HepG2 (cell line): ENCODE measurements around the gene SPTBN5. TPM values are rescaled to one million over a fixed set of nuclear protein-coding genes. Genes with fewer than 3 reads are reported as not detected.

Experiments used
- ATAC-seq: fragments of 200-7000 bp; cut with Tn5 transposase; 3 replicates; pipeline ENCODE4 v1.9.1; 2020; ENCODE audit warnings: mild to moderate bottlenecking, moderate library complexity
- BruUV-seq: library from RNA; stranded (reverse); fragments of 400-500 nt; replicated peaks from 2 replicates; lab custom pipeline; 2021; lab: Mats Ljungman, UMichigan
- CTCF ChIA-PET: fragments of 300-600 bp; formaldehyde crosslinking; extraction: SDS; loops from one replicate; lab custom pipeline; 2021; ENCODE audit warnings: low total read pairs, inconsistent platforms, low intra/inter-chr PET ratio; lab: Yijun Ruan, JAX
- POLR2A ChIA-PET: fragments of 350-600 bp; sonication (Branson Sonifier 250); formaldehyde crosslinking; loops from one replicate; lab custom pipeline; 2020; ENCODE audit warnings: antibody characterized with exemption, inconsistent platforms; lab: Yijun Ruan, JAX
- DNase-seq: peaks from one replicate; pipeline ENCODE4 v3.0.0-alpha.2; 2015; ENCODE audit warnings: low spot score
- FAIRE-seq: peaks from 3 replicates; lab custom pipeline; 2011; peaks lifted over from hg19 to GRCh38; lab: Jason Lieb, UNC
- H2AFZ ChIP-seq: one replicate; pipeline ENCODE4 v1.6.1; 2011; ENCODE audit warnings: low read length, inconsistent platforms
- H3K27ac ChIP-seq: fragments of 300-600 bp; 3 replicates; pipeline ENCODE4 v1.8.0; 2011; ENCODE audit warnings: mixed run types, mild to moderate bottlenecking, mixed read lengths, low read length, inconsistent platforms; ENCODE audit not compliant: insufficient read depth; ENCODE audit errors: extremely low read length
- H3K27me3 ChIP-seq, 2 experiments: fragments of 200-600 bp in 1 of 2; 2 replicates in 1 of 2; 3 replicates in 1 of 2; pipeline versions ENCODE4 v1.6.0 to v1.8.0; 2011; ENCODE audit warnings: low read length in 2 of 2, mild to moderate bottlenecking in 2 of 2, moderate library complexity in 2 of 2, inconsistent platforms in 1 of 2; ENCODE audit not compliant: insufficient read depth in 2 of 2, control insufficient read depth in 1 of 2
- H3K36me3 ChIP-seq, 2 experiments: fragments of 200-600 bp in 1 of 2; replicated peaks in 1 of 2; 2 replicates in 1 of 2; 3 replicates in 1 of 2; pipeline versions ENCODE4 v1.5.1 to v1.8.0; 2011; ENCODE audit warnings: low read length in 2 of 2, inconsistent platforms in 1 of 2; ENCODE audit not compliant: insufficient read depth in 2 of 2, control insufficient read depth in 1 of 2
- H3K4me1 ChIP-seq: 2 replicates; pipeline ENCODE4 v1.5.1; 2012; ENCODE audit warnings: low read length, inconsistent platforms; ENCODE audit not compliant: insufficient read depth
- H3K4me2 ChIP-seq: 2 replicates; pipeline ENCODE4 v1.6.0; 2011; ENCODE audit warnings: low read depth, low read length, inconsistent platforms
- H3K4me3 ChIP-seq, 3 experiments: fragments of 200-600 bp in 1 of 3; sonication (generic), shearing (Covaris generic) in 1 of 3; replicated peaks in 1 of 3; 2 replicates each; pipeline ENCODE4 v1.5.1; 2011 to 2016; ENCODE audit warnings: low read length in 3 of 3, inconsistent platforms in 2 of 3, low read depth in 2 of 3, mild to moderate bottlenecking in 2 of 3, control low read depth in 1 of 3, mixed read lengths in 1 of 3; ENCODE audit not compliant: insufficient read depth in 1 of 3
- H3K79me2 ChIP-seq: one replicate; pipeline ENCODE4 v1.6.1; 2011; ENCODE audit warnings: low read length, inconsistent platforms; ENCODE audit not compliant: insufficient read depth
- H3K9ac ChIP-seq: 2 replicates; pipeline ENCODE4 v1.6.0; 2011; ENCODE audit warnings: mild to moderate bottlenecking, low read depth, low read length, inconsistent platforms; ENCODE audit not compliant: insufficient read depth
- H3K9me3 ChIP-seq: 2 replicates; pipeline ENCODE4 v1.5.1; 2012; ENCODE audit warnings: mild to moderate bottlenecking, low read length
- H4K20me1 ChIP-seq: 2 replicates; pipeline ENCODE4 v1.6.0; 2011; ENCODE audit warnings: inconsistent platforms, mild to moderate bottlenecking, low read length, moderate library complexity; ENCODE audit not compliant: insufficient read depth
- ELK4 ChIP-seq: sonication (generic); formaldehyde crosslinking; IDR thresholded peaks from 2 replicates; pipeline ENCODE4 v1.9.0; 2021; ENCODE audit warnings: missing genetic modification reagents, borderline replicate concordance
- HNF4A ChIP-seq: sonication (generic); formaldehyde crosslinking; IDR thresholded peaks from 2 replicates; pipeline ENCODE4 v1.4.0; 2020; ENCODE audit warnings: missing genetic modification reagents
- HNRNPL ChIP-seq: fragments of 200-400 bp; formaldehyde crosslinking; IDR thresholded peaks from 2 replicates; pipeline ENCODE4 v1.6.1; 2017; ENCODE audit warnings: mild to moderate bottlenecking, low read depth, low read length
- HOXA3 ChIP-seq: sonication (generic); formaldehyde crosslinking; IDR thresholded peaks from 2 replicates; pipeline ENCODE4 v1.5.0; 2020; ENCODE audit warnings: missing genetic modification reagents
- KAT2B ChIP-seq: fragments of 150-350 bp; IDR thresholded peaks from 2 replicates; pipeline ENCODE4 v1.6.1; 2014; ENCODE audit warnings: low read depth, low read length, borderline replicate concordance
- MAFK ChIP-seq, 2 experiments: IDR thresholded peaks in 1 of 2; conservative IDR thresholded peaks in 1 of 2; 2 replicates each; pipeline ENCODE4 v1.6.1; 2011; ENCODE audit warnings: improper control_type of control experiment in 2 of 2, low read length in 2 of 2
- POLR2AphosphoS2 ChIP-seq: IDR thresholded peaks from 2 replicates; pipeline ENCODE4 v1.6.1; 2011; ENCODE audit warnings: low read depth, low read length, improper control_type of control experiment
- RFX1 ChIP-seq: fragments of 450-650 bp; IDR thresholded peaks from 2 replicates; pipeline ENCODE4 v1.6.1; 2017
- SKI ChIP-seq: fragments of 450-650 bp; IDR thresholded peaks from one replicate; pipeline ENCODE4 v1.6.1; 2018; ENCODE audit warnings: mild to moderate bottlenecking; ENCODE audit not compliant: partially characterized antibody
- SNAPC5 ChIP-seq: sonication (generic); formaldehyde crosslinking; IDR thresholded peaks from 2 replicates; pipeline ENCODE4 v1.8.1; 2023; ENCODE audit warnings: mild to moderate bottlenecking, missing genetic modification reagents, borderline replicate concordance
- SRF ChIP-seq: IDR thresholded peaks from 2 replicates; pipeline ENCODE4 v1.6.1; 2011; ENCODE audit warnings: mild to moderate bottlenecking, low read depth, low read length, moderate library complexity
- ZBTB38 ChIP-seq: sonication (generic); formaldehyde crosslinking; IDR thresholded peaks from 2 replicates; pipeline ENCODE4 v1.5.1; 2020; ENCODE audit warnings: mild to moderate bottlenecking, missing genetic modification reagents
- ZFX ChIP-seq: sonication (generic); formaldehyde crosslinking; IDR thresholded peaks from 2 replicates; pipeline ENCODE4 v1.4.0; 2020; ENCODE audit warnings: mild to moderate bottlenecking, low read depth, missing genetic modification reagents, moderate library complexity
- ZFY ChIP-seq: sonication (generic); formaldehyde crosslinking; IDR thresholded peaks from 2 replicates; pipeline ENCODE4 v1.4.0; 2020; ENCODE audit warnings: missing genetic modification reagents
- ZKSCAN1 ChIP-seq: fragments of 150-350 bp; IDR thresholded peaks from 2 replicates; pipeline ENCODE4 v1.6.1; 2014; ENCODE audit warnings: low read length
- ZMYM4 ChIP-seq: sonication (generic); formaldehyde crosslinking; IDR thresholded peaks from 2 replicates; pipeline ENCODE4 v1.8.1; 2023; ENCODE audit warnings: mild to moderate bottlenecking, missing genetic modification reagents
- ZNF205 ChIP-seq: IDR thresholded peaks from 2 replicates; pipeline ENCODE4 v1.6.1; 2018; ENCODE audit warnings: missing biosample characterization, missing genetic modification reagents
- ZNF276 ChIP-seq: sonication (generic); formaldehyde crosslinking; IDR thresholded peaks from 2 replicates; pipeline ENCODE4 v1.4.0; 2020; ENCODE audit warnings: mild to moderate bottlenecking, low read depth, missing genetic modification reagents
- ZNF281 ChIP-seq: sonication (generic); formaldehyde crosslinking; IDR thresholded peaks from 2 replicates; pipeline ENCODE4 v1.4.0; 2020; ENCODE audit warnings: missing genetic modification reagents, borderline replicate concordance
- ZNF501 ChIP-seq: sonication (generic); formaldehyde crosslinking; IDR thresholded peaks from 2 replicates; pipeline ENCODE4 v1.5.1; 2020; ENCODE audit warnings: mild to moderate bottlenecking, moderate library complexity, missing genetic modification reagents
- ZNF616 ChIP-seq: sonication (generic); formaldehyde crosslinking; IDR thresholded peaks from 2 replicates; pipeline ENCODE4 v1.5.0; 2020; ENCODE audit warnings: low read depth, mild to moderate bottlenecking, missing genetic modification reagents
- WGBS: methylation state at CpG from one replicate; pipeline ENCODE4 v1.1.6; 2017; ENCODE audit warnings: low lambda C conversion rate; 5-methylcytosine and 5-hydroxymethylcytosine counted together
- in situ Hi-C: cut with HindIII; loops from 2 replicates; pipeline ENCODE4 v1.10.0; 2017; ENCODE audit warnings: low pct_unique_long_range_greater_than_20kb; ENCODE audit not compliant: extremely low pct_ligation_motif_present
- intact Hi-C: fragments of 100-400 bp; cut with micrococcal nuclease; formaldehyde crosslinking; loops from one replicate; pipeline ENCODE4 v1.10.0; 2022; ENCODE audit not compliant: unreplicated experiment
- polyA plus RNA-seq, 8 experiments: library from polyadenylated mRNA; depleted of rRNA in 3 of 8; stranded (reverse) in 7 of 8; unstranded in 1 of 8; fragments of >200 nt; fragmentation: Illumina TruSeq in 4 of 8; extraction: Trizol in 4 of 8; gene quantifications; 2 replicates each; pipeline versions ENCODE4 v1.2.1 to v1.2.3, GENCODE V29; 2011 to 2016; ENCODE audit warnings: low read depth in 4 of 8, missing spikeins in 1 of 8, mixed read lengths in 1 of 8; ENCODE audit not compliant: insufficient read depth in 1 of 8
- total RNA-seq, 5 experiments: library from RNA; depleted of rRNA; stranded (reverse); fragments of >200 nt; fragmentation: Illumina TruSeq; extraction: Trizol; gene quantifications; 2 replicates each; pipeline ENCODE4 v1.2.3, GENCODE V29; 2016; ENCODE audit warnings: low read depth in 1 of 5

Gene SPTBN5
- total and polyA plus RNA-seq, 2 of the 13 experiments (the other 11 are each of a cell fraction or from before 2014, with no cell fraction given): 0.01 to 0.07 TPM

GRCh38 chr15:41866263-41866703 lies 27.6 kb downstream of the SPTBN5 start:
- ATAC-seq (peak; percentile 52), FAIRE-seq (peak; percentile 12), DNase-seq (peak; percentile 31)
- Histone ChIP-seq H3K9me3 (no peaks in the 10 kb centered on the region), H3K4me1 (peaks cover 40% of the 10 kb centered on the region), H3K27ac (no peak overlapping the region), H3K27me3 (peaks cover 9 to 61% of the 10 kb centered on the region in 2 experiments; a peak in 4 of 5 replicates), H3K79me2 (no peaks in the 10 kb centered on the region), H2AFZ (no peak overlapping the region), H4K20me1 (no peaks in the 10 kb centered on the region), H3K9ac (peak overlapping the region; percentile 44; the same call in 1 of the 2 replicates), H3K4me2 (peak overlapping the region; percentile 76), H3K4me3 (peak overlapping the region in 2 of 3 experiments; percentile 34 to 57; a peak in 4 of 6 replicates), H3K36me3 (no peaks in the 10 kb centered on the region)
- CTCF ChIA-PET: no interaction called here
- BruUV-seq: no TSS peak
- POLR2A ChIA-PET: no interaction called here
- intact Hi-C loops: no loop called here
- WGBS: 17% methylated on average over 1 of the region's 8 CpGs
- in situ Hi-C loops: no loop called here
- no peak for TF ChIP-seq SNAPC5 (CRISPR knock-in tag)
- TF ChIP-seq ZFX (CRISPR knock-in tag): peak; percentile 79
- TF ChIP-seq ZNF501 (CRISPR knock-in tag): 0 out of 2 replicates have a peak, but pooled peaks have one; percentile 24
- TF ChIP-seq ELK4: no peak
- no peak for TF ChIP-seq ZNF281 (CRISPR knock-in tag)
- no peak for TF ChIP-seq ZKSCAN1
- 0 out of 2 replicates have a peak, but pooled peaks have one; percentile 30 for TF ChIP-seq ZNF276
- no peak for TF ChIP-seq SRF
- no peak for TF ChIP-seq HNRNPL
- peak; percentile 13; the same call in 1 of the 2 replicates for TF ChIP-seq HOXA3
- TF ChIP-seq ZMYM4 (CRISPR knock-in tag): 0 out of 2 replicates have a peak, but pooled peaks have one; percentile 22
- no peak for TF ChIP-seq ZNF205 (CRISPR knock-in tag)
- no peak for TF ChIP-seq MAFK (conservative IDR thresholded peaks at IDR 0.05 in 1 of 2, IDR thresholded peaks at IDR 0.05 in 1 of 2; ENCODE audit: low read length in 2 of 2)
- peak; percentile 75 for TF ChIP-seq ZFY
- TF ChIP-seq SKI: no peak
- peak; percentile 69 for TF ChIP-seq RFX1
- no peak for TF ChIP-seq KAT2B
- peak; percentile 78 for TF ChIP-seq HNF4A (CRISPR knock-in tag)
- 0 out of 2 replicates have a peak, but pooled peaks have one; percentile 33 for TF ChIP-seq ZNF616 (CRISPR knock-in tag)
- no peak for TF ChIP-seq POLR2AphosphoS2
- no peak for TF ChIP-seq ZBTB38
